Gastrocnemius medialis (tissue), 4 donors: ENCODE measurements around the gene TBCD.

Experiments
- POLR2A ChIP-seq, 2 donors: fragments of 450-650 bp; IDR thresholded peaks; one replicate each; pipeline ENCODE4 v1.6.1; 2017; ENCODE audit warnings: antibody characterized with exemption in 2 of 2, mild to moderate bottlenecking in 2 of 2, moderate library complexity in 2 of 2
- TF ChIP-seq, protein P1 (sequence below), 5 experiments: fragments of 450-650 bp in 3 of 5; fragments of 200-600 bp in 2 of 5; sonication (generic) in 2 of 5; IDR thresholded peaks in 4 of 5; conservative IDR thresholded peaks in 1 of 5; 1 replicate in 4 of 5; 2 replicates in 1 of 5; pipeline ENCODE4 v1.5.1; 2016 to 2019; ENCODE audit warnings: antibody characterized with exemption in 5 of 5, mild to moderate bottlenecking in 3 of 5, moderate library complexity in 3 of 5

DNA sequence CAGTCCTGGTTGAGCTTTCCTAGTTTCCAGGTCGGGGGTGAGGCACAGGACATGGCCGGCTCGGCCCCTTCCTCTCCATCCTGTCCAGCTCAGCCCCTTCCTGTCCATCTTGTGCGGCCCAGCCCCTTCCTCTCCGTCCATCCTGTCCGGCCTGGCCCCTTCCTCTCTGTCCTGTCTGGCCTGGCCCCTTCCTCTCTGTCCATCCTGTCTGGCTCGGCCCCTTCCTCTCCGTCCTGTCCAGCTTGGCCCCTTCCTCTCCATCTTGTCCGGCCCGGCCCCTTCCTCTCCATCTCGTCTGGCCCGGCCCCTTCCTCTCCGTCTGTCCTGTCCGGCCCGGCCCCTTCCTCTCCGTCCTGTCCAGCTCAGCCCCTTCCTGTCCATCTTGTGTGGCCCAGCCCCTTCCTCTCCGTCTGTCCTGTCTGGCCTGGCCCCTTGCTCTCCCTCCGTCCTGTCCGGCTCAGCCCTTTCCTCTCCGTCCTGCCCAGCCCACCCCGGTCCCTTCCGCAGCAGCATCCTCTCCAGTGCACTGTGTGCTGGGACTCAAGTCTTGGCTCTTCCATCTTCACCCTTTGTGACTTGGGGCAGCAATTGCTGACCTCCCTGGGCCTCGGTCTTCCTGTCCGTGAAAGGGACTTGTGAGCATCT is 93.4 kb downstream of the TBCD start:
- TF ChIP-seq, protein P1, sequence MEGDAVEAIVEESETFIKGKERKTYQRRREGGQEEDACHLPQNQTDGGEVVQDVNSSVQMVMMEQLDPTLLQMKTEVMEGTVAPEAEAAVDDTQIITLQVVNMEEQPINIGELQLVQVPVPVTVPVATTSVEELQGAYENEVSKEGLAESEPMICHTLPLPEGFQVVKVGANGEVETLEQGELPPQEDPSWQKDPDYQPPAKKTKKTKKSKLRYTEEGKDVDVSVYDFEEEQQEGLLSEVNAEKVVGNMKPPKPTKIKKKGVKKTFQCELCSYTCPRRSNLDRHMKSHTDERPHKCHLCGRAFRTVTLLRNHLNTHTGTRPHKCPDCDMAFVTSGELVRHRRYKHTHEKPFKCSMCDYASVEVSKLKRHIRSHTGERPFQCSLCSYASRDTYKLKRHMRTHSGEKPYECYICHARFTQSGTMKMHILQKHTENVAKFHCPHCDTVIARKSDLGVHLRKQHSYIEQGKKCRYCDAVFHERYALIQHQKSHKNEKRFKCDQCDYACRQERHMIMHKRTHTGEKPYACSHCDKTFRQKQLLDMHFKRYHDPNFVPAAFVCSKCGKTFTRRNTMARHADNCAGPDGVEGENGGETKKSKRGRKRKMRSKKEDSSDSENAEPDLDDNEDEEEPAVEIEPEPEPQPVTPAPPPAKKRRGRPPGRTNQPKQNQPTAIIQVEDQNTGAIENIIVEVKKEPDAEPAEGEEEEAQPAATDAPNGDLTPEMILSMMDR (IDR thresholded peaks at IDR 0.05 in 4 of 5, conservative IDR thresholded peaks at IDR 0.05 in 1 of 5): no peak
- no peak for TF ChIP-seq POLR2A (IDR thresholded peaks at IDR 0.05)
